ENCODE results near the gene CCDC122. TPM values are rescaled to one million over a fixed set of nuclear protein-coding genes. Genes with fewer than 3 reads are reported as not detected.

The CCDC122 gene
- total RNA-seq, 1 donor from 2014 or later, result 0.23 TPM

DNA sequence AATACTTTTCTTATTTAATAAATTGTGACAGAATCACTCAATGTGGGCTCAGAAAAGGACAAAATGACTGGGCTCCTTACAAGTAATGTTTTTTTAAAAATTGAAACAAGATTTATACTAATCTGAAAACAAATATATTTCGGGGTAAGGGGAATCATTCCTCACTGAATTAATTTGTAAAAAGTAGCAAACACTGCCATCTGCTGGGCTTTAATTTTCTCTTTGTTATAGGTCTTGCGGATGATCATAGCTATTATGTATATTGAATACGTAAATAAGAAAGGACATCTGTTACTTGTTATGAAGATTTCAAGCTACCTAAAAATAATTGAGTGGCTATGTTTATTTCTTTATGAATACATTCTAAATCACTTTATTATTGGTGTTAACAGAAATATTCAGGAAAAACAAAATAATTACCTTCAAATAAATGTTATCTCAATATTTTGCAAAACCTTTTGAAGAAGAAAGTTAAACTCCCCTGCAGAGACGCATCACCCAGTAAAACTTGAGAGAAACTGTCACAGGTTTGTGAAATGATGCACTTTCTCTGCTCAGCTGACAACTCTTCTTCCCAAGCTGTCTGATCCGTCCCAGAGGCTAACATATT is 75.0 kb downstream of the CCDC122 start:
- intact Hi-C loops (cut with micrococcal nuclease), result loop anchor here (5.0 kb wide), 3 partner anchors 717 to 1207 kb away; no protein-coding TSS in a partner anchor

DNA sequence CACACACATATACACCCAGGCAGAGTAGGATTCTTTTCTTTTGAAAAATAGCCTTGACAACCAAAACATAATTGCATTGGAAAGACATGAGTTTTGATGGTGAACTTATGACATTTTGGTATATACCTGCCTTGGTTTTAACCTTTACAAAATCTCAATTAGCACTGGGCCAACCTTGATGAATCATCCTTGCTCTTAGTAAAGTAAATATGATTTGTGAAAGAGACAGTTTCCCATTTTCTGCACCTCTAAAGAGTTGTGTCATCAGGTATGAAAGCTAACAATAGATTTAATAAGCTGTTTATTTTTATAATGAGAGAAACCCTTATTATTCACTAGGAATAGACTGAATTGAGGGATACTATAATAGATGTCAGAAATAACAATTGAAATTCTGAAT is 77.0 kb downstream of the CCDC122 start:
- intact Hi-C loops (cut with micrococcal nuclease), result loop anchor here (5.0 kb wide), 3 partner anchors 715 to 1205 kb away; no protein-coding TSS in a partner anchor

DNA sequence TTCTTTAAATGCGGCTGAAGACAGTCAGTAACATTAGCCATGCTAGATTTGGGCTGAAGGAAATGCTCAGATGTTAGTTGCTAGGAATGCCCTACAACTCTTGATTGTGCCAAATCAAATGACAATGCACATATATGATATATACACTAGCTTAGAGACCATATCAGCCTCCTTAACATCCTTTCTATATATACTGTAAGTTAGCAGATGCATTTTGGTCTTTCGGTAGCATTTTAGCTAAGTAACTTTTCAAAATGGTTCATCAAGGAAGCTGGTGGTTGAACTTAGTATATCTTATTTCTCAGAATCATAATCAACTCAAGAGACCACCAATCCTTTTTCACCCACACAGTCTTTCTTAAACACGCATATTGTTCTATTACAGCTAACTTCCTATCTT is 78.7 kb downstream of the CCDC122 start:
- intact Hi-C loops (cut with micrococcal nuclease), result loop anchor here (5.0 kb wide), 3 partner anchors 714 to 1204 kb away; no protein-coding TSS in a partner anchor

DNA sequence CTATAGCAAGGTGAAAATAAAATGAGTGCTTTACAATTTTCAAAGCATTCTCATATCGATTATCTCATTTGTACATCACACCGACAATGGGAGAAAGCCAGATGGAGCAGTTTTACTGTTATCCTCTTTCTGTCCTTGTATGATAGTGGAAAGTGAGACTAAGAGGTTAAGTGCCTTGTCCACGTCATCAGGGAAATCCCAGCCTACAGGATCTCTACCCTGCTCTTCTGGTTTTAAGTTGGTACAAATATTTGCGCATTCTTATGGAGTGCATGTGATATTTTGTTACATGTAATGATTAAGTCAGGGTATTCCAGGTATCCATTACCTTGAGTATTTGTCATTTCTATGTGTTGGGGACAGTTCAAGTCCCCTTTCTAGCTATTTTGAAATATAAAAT is 80.3 kb downstream of the CCDC122 start:
- intact Hi-C loops (cut with micrococcal nuclease), result no loop called here

DNA sequence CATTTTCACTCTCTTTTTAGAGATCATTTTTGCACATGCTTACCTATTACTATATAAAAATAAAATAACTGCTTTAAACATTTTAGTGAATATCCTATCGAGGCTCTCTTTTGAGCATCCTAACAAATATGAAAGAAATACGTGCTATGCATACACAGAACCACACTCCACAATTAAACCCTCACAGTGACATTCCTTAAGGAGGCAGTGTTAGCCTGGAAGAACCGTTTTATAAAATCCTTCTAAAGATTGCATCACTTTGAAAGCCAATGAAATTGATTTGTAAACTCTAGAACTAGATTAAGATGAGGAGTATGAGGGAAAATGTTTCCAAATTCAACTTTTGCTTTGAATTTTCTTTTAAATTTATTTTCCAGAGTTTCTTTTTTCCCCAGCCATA is 81.7 kb downstream of the CCDC122 start:
- intact Hi-C loops (cut with micrococcal nuclease), result no loop called here

DNA sequence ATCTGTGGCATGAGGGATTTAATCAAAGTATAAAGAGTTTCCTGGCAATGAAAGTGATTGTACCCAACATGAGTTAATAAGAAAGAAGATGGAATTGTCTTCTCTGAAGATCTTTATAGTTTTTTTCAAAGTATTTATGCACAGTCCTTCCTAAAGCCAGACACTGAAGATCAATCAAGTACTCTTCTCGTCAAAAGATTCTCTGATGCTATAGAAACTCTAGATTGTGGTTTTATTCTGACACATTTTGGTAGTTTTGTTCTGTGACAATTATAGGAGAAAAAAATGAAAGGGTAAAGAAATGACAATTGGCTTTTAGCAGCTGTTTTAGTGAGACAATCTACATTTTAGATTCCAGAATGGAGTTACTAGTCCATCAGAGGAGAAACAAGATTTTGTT is 82.4 kb downstream of the CCDC122 start:
- intact Hi-C loops (cut with micrococcal nuclease), result no loop called here

DNA sequence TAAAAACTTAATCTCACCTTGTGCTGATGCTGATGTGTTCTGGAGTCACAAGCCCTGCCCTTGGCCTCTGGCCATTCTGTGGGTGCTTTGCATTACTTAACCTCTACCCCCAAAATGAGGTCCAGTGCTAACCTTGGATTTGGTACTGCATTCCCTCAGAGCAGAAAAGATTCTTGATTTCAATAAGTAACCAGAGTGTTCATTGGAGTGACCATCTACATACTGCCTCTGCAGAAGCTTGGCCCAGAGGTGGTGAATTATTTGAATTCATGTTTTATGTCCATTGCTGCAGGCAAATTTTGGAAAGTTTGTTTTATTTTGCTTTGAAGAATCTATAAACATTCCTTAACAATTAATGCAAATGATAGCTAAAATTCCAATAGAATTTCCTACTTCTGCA is 85.1 kb downstream of the CCDC122 start:
- intact Hi-C loops (cut with micrococcal nuclease), result no loop called here

DNA sequence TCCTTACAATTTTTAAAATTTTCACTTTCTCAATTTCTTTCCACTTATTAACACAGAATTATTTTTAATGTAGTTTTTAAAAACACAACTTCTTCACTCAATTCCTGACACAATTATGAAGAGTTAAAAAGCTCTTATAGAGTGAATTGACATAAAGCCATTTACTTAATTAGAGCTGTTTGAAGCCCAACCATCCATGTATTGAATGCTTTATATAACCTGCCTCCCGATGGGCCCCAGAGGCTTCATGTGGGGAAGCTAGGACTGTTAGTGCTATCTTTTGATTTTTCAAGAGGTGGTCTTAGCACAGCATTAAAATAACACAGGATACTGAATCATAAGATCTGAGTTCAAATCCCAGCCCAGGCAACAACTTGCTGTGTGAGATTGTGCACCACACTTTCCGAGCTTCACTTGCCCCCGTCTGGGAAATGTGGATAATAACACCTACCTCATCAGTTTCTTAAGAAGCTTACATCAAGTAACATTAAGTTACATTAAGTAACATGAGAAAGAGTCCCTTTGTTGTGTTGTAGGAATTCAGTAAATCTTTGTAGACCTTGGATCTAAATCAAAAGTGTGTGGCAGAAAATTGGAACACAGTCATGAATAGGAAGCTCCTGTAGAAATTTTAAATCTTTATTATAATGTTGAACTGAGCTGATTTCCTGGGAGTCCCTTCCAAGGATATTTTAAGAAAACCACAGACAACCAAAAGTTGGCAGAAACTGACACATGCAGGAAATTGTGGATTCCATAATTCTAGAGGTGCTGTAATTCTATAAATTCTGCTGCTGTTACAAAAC is 87.3 kb downstream of the CCDC122 start:
- intact Hi-C loops (cut with micrococcal nuclease), result no loop called here

DNA sequence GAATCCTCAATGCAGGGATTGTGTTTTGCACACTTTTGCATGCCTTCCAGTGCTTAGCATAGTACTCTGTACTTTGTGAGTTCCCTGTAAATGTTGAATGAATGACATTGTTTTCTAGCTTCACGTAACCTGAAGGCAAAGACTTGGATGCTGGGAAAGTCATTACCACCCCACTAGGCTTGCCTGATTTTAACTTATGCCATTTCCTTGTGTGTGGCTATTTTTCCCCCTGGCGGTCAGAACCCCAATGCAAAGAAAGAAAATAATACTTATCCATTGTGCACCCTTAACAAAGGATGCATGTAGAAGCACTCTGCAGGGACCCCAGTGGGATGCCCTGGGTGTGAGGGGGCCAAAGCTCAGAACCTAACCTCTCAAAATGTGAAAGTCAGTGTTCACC is 91.5 kb downstream of the CCDC122 start:
- intact Hi-C loops (cut with micrococcal nuclease), result no loop called here

DNA sequence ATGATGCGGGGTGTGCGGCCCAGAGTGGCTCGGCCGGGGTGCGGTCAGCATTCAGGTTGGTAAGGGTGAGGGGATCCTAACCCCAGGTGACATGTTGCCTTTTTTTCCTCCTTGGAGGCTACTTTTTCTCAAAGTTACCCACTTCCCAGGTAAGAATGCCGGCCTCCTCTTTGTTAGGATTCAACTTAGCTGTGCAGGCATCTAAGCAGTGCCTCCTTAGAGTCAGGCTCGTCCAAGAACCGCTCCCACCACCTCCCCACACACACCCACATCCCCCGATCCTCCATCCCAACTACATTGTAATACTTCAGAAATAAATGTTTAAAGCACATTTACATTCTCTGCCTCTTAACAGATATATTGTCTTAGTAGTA is 92.0 kb downstream of the CCDC122 start:
- intact Hi-C loops (cut with micrococcal nuclease), result no loop called here

DNA sequence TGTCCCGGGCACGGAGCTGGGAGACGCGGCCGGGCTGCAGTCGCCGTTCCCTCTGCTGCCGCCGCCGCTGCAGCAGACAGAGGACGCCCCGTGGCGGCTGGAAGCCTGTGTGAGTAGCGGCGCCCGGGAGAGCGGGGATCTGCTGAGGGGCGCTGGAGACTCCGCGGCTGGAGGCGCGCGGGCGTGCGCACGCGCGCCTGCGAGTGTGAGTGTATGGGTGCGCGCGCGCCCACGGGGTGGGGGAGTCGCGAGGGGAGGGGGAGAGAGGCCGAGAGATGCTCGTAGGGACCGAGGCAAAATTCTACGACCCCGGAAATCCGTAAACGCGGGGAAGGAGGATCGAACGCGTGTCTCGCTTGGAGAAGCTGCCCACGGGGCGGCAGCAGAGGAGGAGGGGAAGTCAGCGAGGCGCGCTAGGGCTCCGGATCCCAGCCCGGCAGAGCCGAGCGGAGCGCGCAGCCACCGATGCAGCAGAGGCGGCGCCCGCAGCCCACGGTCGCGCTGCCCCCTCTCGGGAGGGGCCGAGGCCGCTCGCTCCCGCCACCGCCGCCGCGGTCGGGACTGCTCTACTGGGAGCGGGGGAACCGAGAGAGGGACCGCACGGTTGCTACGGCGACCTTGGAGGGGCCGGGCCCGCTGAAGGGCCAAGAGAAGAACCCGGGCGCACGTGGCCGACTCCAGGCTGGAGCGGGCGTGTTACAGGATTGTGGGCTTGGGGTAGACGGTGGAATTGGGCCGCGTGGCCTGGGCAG is 92.6 kb downstream of the CCDC122 start, which contains the start of gene ENOX1:
TSS of gene ENOX1 (minus strand) at position 207 of the 752 bp plus-strand sequence.
- intact Hi-C loops (cut with micrococcal nuclease), result no loop called here

DNA sequence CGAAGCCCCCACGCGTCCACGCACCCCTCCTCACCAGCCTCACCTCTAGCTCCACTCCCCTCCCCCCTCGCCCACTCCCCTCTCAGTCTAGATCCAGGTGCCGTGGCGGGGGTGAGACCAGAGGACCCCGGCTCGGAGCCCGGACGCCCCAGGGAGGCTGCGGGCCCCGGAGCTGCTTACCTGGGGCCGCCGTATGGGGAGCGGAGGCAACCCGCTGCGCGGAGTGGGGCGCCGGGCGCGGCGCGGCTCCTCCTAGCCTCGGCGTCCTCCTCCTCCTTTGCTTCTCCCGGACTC is 93.1 kb downstream of the CCDC122 start:
- intact Hi-C loops (cut with micrococcal nuclease), result no loop called here

Other genes starting within 250 kb of the CCDC122 start
- not detected in 2 replicates for gene ENOX1, start 92.8 kb downstream of the CCDC122 start, total RNA-seq
- gene LACC1, start 164 bp upstream of the CCDC122 start, total RNA-seq, result 0.45 and 0.66 TPM in 2 replicates

Data from T-helper 2 cell treated with Interferon-gamma antibody and Interleukin-4, amounts not matched to agents 100 ng/mL and 5 ng/mL, for 36 hours (primary cell).